ENCODE measurements around the gene CLCA2. TPM values are rescaled to one million over a fixed set of nuclear protein-coding genes. Genes with fewer than 3 reads are reported as not detected.

CLCA2 gene
- polyA plus RNA-seq, 1 donor from 2014 or later = not detected

GRCh38 chr1:86447198-86447790 is 23.3 kb downstream of the CLCA2 start:
- Histone ChIP-seq H2AFZ (ENCODE audit: low read depth, low read length) (no peak overlapping the region), H3K27me3 (ENCODE audit: insufficient read depth, low read depth, low read length) (no peaks in the 10 kb centered on the region), H3K4me3 (ENCODE audit: low read length) (no peak overlapping the region), H3K9ac (ENCODE audit: low read length) (no peak overlapping the region), H3K36me3 (ENCODE audit: insufficient read depth, low read length) (no peaks in the 10 kb centered on the region), H3K9me3 (ENCODE audit: low read length) (no peaks in the 10 kb centered on the region), H4K20me1 (ENCODE audit: insufficient read depth) (no peaks in the 10 kb centered on the region), H3K79me2 (replicated peaks; ENCODE audit: insufficient read depth, low read length) (no peaks in the 10 kb centered on the region), H3K27ac (ENCODE audit: low read length) (no peak overlapping the region), H3F3A (ENCODE audit: insufficient read depth, low read length, poor library complexity, severe bottlenecking) (no peaks in the 10 kb centered on the region), H3K4me2 (ENCODE audit: low read length) (no peak overlapping the region), H3K9me2 (ENCODE audit: insufficient read depth, low read length) (no peaks in the 10 kb centered on the region)
- TF ChIP-seq MXI1 (conservative IDR thresholded peaks at IDR 0.05; ENCODE audit: poor library complexity, severe bottlenecking) (no peak), TAF1 (IDR thresholded peaks at IDR 0.05; ENCODE audit: low read depth) (no peak), POLR2AphosphoS5 (IDR thresholded peaks at IDR 0.05) (no peak), EP300 (conservative IDR thresholded peaks at IDR 0.05; ENCODE audit: poor library complexity, severe bottlenecking) (no peak), RAD21 (conservative IDR thresholded peaks at IDR 0.05) (no peak), SMC3 (conservative IDR thresholded peaks at IDR 0.05; ENCODE audit: poor library complexity) (no peak)

- H3K36me3 ChIP-seq (ENCODE audit: insufficient read depth, low read length) = no peaks in the 10 kb centered on the region
- H3F3A ChIP-seq (ENCODE audit: insufficient read depth, low read length, poor library complexity, severe bottlenecking) = no peaks in the 10 kb centered on the region
- H3K4me3 ChIP-seq (ENCODE audit: low read length) = no peak overlapping the region
- no peak overlapping the region for H3K9ac ChIP-seq (ENCODE audit: low read length)
- no peak for TF ChIP-seq CTCF (IDR thresholded peaks at IDR 0.05; ENCODE audit: poor library complexity, severe bottlenecking)
- no peak for TF ChIP-seq EP300 (conservative IDR thresholded peaks at IDR 0.05; ENCODE audit: poor library complexity, severe bottlenecking)
- TF ChIP-seq RAD21 (conservative IDR thresholded peaks at IDR 0.05) = no peak
- no peak for TF ChIP-seq TAF1 (IDR thresholded peaks at IDR 0.05; ENCODE audit: low read depth)
- TF ChIP-seq MXI1 (conservative IDR thresholded peaks at IDR 0.05; ENCODE audit: poor library complexity, severe bottlenecking) = no peak
- TF ChIP-seq REST (IDR thresholded peaks at IDR 0.05; ENCODE audit: borderline replicate concordance) = no peak
- no peak for TF ChIP-seq SMC3 (conservative IDR thresholded peaks at IDR 0.05; ENCODE audit: poor library complexity)
- TF ChIP-seq EZH2 (IDR thresholded peaks at IDR 0.05; ENCODE audit: borderline replicate concordance, insufficient read depth, low read length, poor library complexity, severe bottlenecking) = no peak
- TF ChIP-seq POLR2AphosphoS5 (IDR thresholded peaks at IDR 0.05) = no peak
- no peaks in the 10 kb centered on the region for H3K79me2 ChIP-seq (replicated peaks; ENCODE audit: insufficient read depth, low read length)
- H3K27ac ChIP-seq (ENCODE audit: low read length) = no peak overlapping the region
- H3K9me2 ChIP-seq (ENCODE audit: insufficient read depth, low read length) = no peaks in the 10 kb centered on the region
- H4K20me1 ChIP-seq (ENCODE audit: insufficient read depth) = no peaks in the 10 kb centered on the region
- no peaks in the 10 kb centered on the region for H3K27me3 ChIP-seq (ENCODE audit: insufficient read depth, low read depth, low read length)
- no peak overlapping the region for H3K4me2 ChIP-seq (ENCODE audit: low read length)
- H2AFZ ChIP-seq (ENCODE audit: low read depth, low read length) = no peak overlapping the region
- H3K9me3 ChIP-seq (ENCODE audit: low read length) = no peaks in the 10 kb centered on the region
Measured at GRCh38 chr1:86448670-86449069, 24.7 kb downstream of the CLCA2 start.

Data from neural cell (in vitro differentiated cells).